GM18858 (cell line): ENCODE results near the gene CYP2D6.
"Not testable (repeated sequence)": the region's sequence is repeated elsewhere in the genome, so short reads cannot be mapped to it uniquely, and the experiment has no call there.

ENCODE experiments used
- ATAC-seq: cut with Tn5 transposase; IDR thresholded peaks from one replicate; pipeline ENCODE4 v1.9.1; 2021; ENCODE audit not compliant: unreplicated experiment

The CYP2D6 gene

GRCh38 chr22:42135688-42136087, 5.1 kb upstream of the CYP2D6 start:
- not testable (repeated sequence) for ATAC-seq

GRCh38 chr22:42134100-42135020, 3.8 kb upstream of the CYP2D6 start:
- ATAC-seq, result no peak

- ATAC-seq, result no peak
These were observed 1.8 kb upstream of the CYP2D6 start for GRCh38 chr22:42132457-42132856.

DNA sequence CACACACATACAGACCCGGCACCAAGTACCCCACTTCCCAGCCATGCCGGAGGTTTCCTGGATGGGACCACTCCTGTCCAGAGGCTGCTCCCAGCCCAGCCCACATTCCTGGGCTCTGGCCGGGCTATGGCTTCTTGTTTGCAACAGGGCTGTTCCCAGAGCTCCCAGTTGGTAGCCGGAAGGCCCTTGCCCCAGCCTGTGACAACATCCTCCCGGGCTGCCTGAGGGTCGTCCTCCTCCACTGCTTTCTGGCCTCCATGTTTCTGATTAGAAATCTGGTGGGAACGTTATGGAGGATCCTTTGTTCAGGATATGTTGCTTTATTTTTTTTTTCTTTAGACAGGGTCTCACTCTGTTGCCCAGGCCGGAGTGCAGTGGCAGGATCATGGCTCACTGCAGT, 952 bp upstream of the CYP2D6 start:
- no peak for ATAC-seq

GRCh38 chr22:42130182-42130581, 428 bp downstream of the CYP2D6 start:
- ATAC-seq, result not testable (repeated sequence)

DNA sequence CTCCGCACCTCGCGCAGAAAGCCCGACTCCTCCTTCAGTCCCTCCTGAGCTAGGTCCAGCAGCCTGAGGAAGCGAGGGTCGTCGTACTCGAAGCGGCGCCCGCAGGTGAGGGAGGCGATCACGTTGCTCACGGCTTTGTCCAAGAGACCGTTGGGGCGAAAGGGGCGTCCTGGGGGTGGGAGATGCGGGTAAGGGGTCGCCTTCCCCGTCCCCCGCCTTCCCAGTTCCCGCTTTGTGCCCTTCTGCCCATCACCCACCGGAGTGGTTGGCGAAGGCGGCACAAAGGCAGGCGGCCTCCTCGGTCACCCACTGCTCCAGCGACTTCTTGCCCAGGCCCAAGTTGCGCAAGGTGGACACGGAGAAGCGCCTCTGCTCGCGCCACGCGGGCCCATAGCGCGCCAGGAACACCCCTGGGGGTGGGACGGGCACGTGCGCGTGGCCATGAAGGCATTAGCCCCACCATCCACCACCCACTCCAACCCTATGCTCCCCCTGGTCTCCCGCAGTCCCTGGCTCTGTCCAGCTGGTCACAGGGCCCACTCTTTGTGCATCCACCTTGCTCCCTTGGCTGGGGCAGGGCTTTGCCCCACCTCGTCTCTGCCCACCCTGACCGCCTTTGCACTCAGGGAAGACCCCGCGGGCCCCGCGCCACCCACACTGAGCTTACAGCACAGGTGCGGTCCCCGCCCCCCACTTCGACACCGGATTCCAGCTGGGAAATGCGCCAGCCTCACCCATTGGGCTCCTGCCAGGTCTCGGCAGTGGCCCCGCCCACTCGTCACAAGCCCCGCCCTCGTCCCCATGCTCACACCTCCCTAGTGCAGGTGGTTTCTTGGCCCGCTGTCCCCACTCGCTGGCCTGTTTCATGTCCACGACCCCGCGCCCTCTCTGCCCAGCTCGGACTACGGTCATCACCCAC, 1.6 kb downstream of the CYP2D6 start:
- not testable (repeated sequence) for ATAC-seq

- ATAC-seq, result not testable (repeated sequence)
These were observed 2.6 kb downstream of the CYP2D6 start for GRCh38 chr22:42128007-42128406.

DNA sequence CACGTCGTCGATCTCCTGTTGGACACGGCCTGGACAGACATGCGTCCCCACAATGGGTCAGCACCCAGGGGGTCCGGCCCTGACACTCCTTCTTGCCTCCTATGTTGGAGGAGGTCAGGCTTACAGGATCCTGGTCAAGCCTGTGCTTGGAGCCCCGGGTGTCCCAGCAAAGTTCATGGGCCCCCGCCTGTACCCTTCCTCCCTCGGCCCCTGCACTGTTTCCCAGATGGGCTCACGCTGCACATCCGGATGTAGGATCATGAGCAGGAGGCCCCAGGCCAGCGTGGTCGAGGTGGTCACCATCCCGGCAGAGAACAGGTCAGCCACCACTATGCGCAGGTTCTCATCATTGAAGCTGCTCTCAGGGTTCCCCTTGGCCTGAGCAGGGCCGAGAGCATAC, 3.0 kb downstream of the CYP2D6 start:
- ATAC-seq, result no peak

DNA sequence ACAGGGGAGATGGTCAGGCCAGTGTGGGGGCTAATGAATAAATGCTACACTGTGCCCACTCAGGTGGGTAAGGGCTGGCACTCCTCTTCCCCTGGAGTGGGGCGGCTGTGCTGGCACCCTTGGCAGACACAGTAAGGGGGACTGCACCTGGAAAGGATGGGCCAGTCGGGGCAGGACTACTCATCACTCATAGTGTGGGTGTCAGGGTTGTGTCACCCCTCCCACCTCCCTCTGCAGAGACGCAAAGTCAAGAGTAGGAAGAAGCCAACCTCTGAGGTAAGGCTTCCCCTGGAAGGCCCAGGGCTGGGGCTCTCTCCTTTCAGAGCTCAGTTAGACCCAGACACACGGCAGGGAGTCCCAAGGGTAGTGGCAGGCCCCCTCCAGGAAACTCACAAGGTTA, 7.1 kb downstream of the CYP2D6 start:
- not testable (repeated sequence) for ATAC-seq

- ATAC-seq, result not testable (repeated sequence)
These were observed 10.2 kb downstream of the CYP2D6 start for GRCh38 chr22:42120231-42121021.

- ATAC-seq, result no peak
These were observed 13.7 kb downstream of the CYP2D6 start for GRCh38 chr22:42116848-42117424.

- not testable (repeated sequence) for ATAC-seq
These were observed 15.2 kb downstream of the CYP2D6 start for GRCh38 chr22:42115420-42115830.

GRCh38 chr22:42114721-42115120, 15.9 kb downstream of the CYP2D6 start:
- ATAC-seq, result no peak

GRCh38 chr22:42112793-42113192, 17.8 kb downstream of the CYP2D6 start:
- ATAC-seq, result not testable (repeated sequence)

- ATAC-seq, result no peak
These were observed 18.8 kb downstream of the CYP2D6 start for GRCh38 chr22:42111798-42112197.

DNA sequence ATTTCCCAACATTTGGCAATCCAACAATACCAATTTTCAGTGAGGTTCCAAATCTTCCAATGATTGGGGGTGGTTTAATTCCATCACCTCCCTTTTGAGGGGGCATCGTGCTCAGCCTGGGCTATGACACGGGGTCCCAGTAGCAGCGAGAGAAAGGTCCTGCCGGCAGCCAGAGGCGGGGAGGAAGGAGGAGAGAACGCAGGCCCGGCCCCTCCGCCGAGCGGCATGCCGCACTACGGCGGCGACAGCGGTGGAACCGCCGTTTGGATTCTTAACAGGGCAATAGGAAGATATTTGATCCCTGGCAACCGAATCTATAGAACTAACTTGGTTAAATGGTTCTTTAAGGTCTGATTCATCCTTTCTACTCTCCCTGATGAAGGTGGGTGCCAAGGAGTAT, 21.8 kb downstream of the CYP2D6 start:
- no peak for ATAC-seq

DNA sequence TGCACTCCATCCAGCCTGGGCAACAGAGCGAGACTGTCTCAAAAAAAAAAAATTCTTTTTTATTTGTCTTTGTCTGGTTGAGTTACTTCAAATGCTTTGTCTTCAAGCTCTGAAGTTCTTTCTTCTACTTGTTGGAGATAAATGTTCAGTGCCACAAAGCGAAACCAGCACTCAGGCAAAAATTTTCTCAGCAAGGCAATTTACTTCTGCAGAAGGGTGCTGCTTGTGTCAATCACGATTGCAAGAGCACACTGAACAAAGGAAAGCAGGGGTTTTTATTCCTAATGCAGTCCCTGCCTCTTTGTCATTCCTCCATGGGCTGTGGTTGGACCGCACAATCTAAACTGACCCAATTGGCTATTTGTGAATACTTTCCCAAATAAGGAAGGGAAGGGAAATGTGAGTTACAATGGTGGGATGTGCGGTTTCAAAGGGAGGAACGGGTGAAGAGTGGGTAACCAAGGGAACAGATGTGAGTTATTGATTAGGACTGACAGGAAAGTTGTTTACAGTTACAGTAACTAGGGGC, 26.2 kb downstream of the CYP2D6 start:
- not testable (repeated sequence) for ATAC-seq

DNA sequence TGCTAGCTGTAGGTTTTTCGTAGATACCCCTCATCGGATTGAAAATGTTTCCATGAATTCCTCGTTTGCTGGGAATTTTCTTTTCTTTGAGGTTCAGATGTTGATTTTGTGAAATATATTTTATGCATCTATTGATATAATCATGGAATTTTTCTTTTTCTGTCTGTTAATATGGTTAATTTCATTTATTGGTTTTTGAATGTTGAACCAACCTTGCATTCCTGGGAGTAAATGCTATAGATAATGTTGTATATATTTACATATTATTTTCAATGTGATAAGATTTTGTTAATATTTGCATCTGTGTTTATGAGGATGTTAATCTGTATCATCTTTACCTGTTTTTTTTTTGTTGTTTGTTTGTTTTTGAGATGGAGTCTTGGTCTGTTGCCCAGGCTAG, 29.4 kb downstream of the CYP2D6 start:
- no peak for ATAC-seq

DNA sequence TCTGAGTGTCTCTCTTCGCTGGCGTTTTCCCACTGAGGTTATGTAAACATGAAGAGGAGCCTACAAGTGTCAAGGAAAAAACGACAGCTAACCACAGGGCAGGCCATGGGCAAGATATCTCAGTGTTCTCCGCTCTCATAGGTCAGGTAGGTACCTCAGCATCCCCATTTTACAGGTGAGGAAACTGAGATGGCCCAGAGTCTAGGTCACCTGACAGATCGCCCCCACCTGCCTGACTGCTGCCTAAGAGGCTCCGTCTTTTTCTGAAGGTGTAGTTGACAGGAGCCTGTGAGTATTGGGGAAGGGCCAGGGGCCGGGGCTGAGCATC, 39.2 kb downstream of the CYP2D6 start:
- ATAC-seq, result no peak
